ENCODE measurements around the gene PHACTR3.

GRCh38 chr20:59866338-59866737 lies 262.0 kb downstream of the PHACTR3 start:
- no peak for TF ChIP-seq POLR2A (IDR thresholded peaks at IDR 0.05)
- TF ChIP-seq, protein P1, sequence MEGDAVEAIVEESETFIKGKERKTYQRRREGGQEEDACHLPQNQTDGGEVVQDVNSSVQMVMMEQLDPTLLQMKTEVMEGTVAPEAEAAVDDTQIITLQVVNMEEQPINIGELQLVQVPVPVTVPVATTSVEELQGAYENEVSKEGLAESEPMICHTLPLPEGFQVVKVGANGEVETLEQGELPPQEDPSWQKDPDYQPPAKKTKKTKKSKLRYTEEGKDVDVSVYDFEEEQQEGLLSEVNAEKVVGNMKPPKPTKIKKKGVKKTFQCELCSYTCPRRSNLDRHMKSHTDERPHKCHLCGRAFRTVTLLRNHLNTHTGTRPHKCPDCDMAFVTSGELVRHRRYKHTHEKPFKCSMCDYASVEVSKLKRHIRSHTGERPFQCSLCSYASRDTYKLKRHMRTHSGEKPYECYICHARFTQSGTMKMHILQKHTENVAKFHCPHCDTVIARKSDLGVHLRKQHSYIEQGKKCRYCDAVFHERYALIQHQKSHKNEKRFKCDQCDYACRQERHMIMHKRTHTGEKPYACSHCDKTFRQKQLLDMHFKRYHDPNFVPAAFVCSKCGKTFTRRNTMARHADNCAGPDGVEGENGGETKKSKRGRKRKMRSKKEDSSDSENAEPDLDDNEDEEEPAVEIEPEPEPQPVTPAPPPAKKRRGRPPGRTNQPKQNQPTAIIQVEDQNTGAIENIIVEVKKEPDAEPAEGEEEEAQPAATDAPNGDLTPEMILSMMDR (IDR thresholded peaks at IDR 0.05): no peak
